Heart right ventricle (tissue), 16 donors: ENCODE results near the gene VASN. TPM values are rescaled to one million over a fixed set of nuclear protein-coding genes. Genes with fewer than 3 reads are reported as not detected.

ENCODE experiments used
- ATAC-seq, 8 donors: fragments of 200-7000 bp; cut with Tn5 transposase; one replicate each; pipeline ENCODE4 v1.9.1; 2020; ENCODE audit warnings: mild to moderate bottlenecking in 8 of 8, moderate library complexity in 8 of 8, moderate number of reproducible peaks in 1 of 8
- DNase-seq, 2 donors: peaks; one replicate each; pipeline ENCODE4 v3.0.0-alpha.2; 2020
- H3K27ac ChIP-seq, 10 donors: fragments of 200-600 bp; sonication (generic) in 2 of 10; one replicate each; pipeline versions ENCODE4 v1.5.0 to v1.8.0; 2020 to 2022; ENCODE audit warnings: mild to moderate bottlenecking in 3 of 10
- H3K27me3 ChIP-seq, 7 donors: fragments of 200-600 bp; one replicate each; pipeline ENCODE4 v1.8.0; 2021 to 2022; ENCODE audit warnings: mild to moderate bottlenecking in 2 of 7
- H3K36me3 ChIP-seq, 9 donors: fragments of 200-600 bp; sonication (generic) in 1 of 9; one replicate each; pipeline versions ENCODE4 v1.5.0 to v1.8.0; 2020 to 2022; ENCODE audit warnings: mild to moderate bottlenecking in 2 of 9
- H3K4me1 ChIP-seq, 9 donors: fragments of 200-600 bp; sonication (generic) in 1 of 9; one replicate each; pipeline versions ENCODE4 v1.5.0 to v1.8.0; 2020 to 2022; ENCODE audit warnings: mild to moderate bottlenecking in 4 of 9
- H3K4me3 ChIP-seq, 10 donors: fragments of 200-600 bp; sonication (generic) in 2 of 10; one replicate each; pipeline versions ENCODE4 v1.5.0 to v1.8.0; 2020 to 2022; ENCODE audit warnings: mild to moderate bottlenecking in 7 of 10, moderate library complexity in 2 of 10
- H3K9me3 ChIP-seq, 11 donors: fragments of 200-600 bp in 10 of 11; sonication (generic) in 2 of 11; one replicate each; pipeline versions ENCODE4 v1.5.0 to v1.8.0; 2013 to 2022; ENCODE audit warnings: mild to moderate bottlenecking in 2 of 11, control low read depth in 1 of 11, moderate library complexity in 1 of 11
- CTCF ChIP-seq, 9 donors: fragments of 200-600 bp; sonication (generic) in 2 of 9; IDR thresholded peaks; one replicate each; pipeline versions ENCODE4 v1.5.0 to v1.8.0; 2021 to 2022; ENCODE audit warnings: antibody characterized with exemption in 9 of 9, mild to moderate bottlenecking in 5 of 9, moderate library complexity in 1 of 9
- WGBS, 2 donors: extraction: QIAGEN DNeasy Blood & Tissue Kit; methylation state at CpG; one replicate each; pipeline ENCODE4 v1.1.7; 2013; ENCODE audit warnings: inconsistent platforms in 1 of 2; 5-methylcytosine and 5-hydroxymethylcytosine counted together
- intact Hi-C, 10 donors: fragments of 100-400 bp; cut with DNase I; formaldehyde crosslinking; loops; one replicate each; pipeline versions ENCODE4 v1.11.1 to v1.14.2; 2022
- long read RNA-seq, 3 donors: library from polyadenylated mRNA; unstranded; transcript quantifications; one replicate each; pipeline ENCODE4 v2.0.0, GENCODE V29; 2020 to 2021
- polyA plus RNA-seq, 2 donors: library from polyadenylated mRNA; stranded (reverse); fragments of 200-250 nt; gene quantifications; one replicate each; pipeline ENCODE4 v1.2.3, GENCODE V29; 2013
- total RNA-seq, 10 donors: library from RNA; stranded (reverse); fragmentation: NEBNext Ultra II Directional in 3 of 10; extraction: Animal tissue kit (Norgen Biotek cat#: 25700) in 3 of 10; gene quantifications; one replicate each; pipeline versions ENCODE4 v1.2.1 to v1.2.4, GENCODE V29; 2021 to 2023
- donor health status: Arrhythmogenic right ventricular cardiomyopathy.
- donor health status: ischemic (EF 13 %, LVEDD 7.1; RV severe dilation, severe dysfunction).
- donor health status: healthy with polysubstance abuse.
- donor health status: DM: no; HTN: yes; CAD: no.
- donor health status: DM: no; HTN: no; CAD: no.
- donor health status: ischemic (EF 25% LVEDD 6.9; RV normal size, moderate dysfunction).
- donor health status: ischemic (EF 25% LVEDD 5.7; RV mildly dilated, moderate dysfunction).
- donor health status: healthy.
- donor health status: DM: yes; HTN: yes; CAD: no.
- donor health status: Ischemic cardiomyopathy.
- donor health status: ischemic (EF 35%, LVEDD 5.7; RV mildly dilated, moderate dysfunction).
- donor health status: nonischemic (EF 11% LVEDD 7.7; RV severe dilation, severe dysfunction).
- donor health status: DM: yes; HTN: yes; CAD: no.
- donor health status: PGD.
- donor health status: ischemic (EF 29% LVEDD 5.4; RV normal size, mild dysfunction).
- donor health status: nonischemic (EF 23%, LVEDD 6.1; RV moderate dilation, normal function).

VASN gene
- 10 to 100 TPM in 1 of 10 donors, 1 to 10 TPM in 9; 3.1 to 14.7 (median 5.8) TPM for total RNA-seq
- 10 to 100 TPM in 1 of 2 donors, 1 to 10 TPM in 1; 7.7 to 27.9 TPM for polyA plus RNA-seq
- long read RNA-seq, donor 1, transcript VASN-201 (2 exons, 2,806 nt): major isoform, 11 of 26 reads
- long read RNA-seq, donor 1, partial matches to known transcripts: 0 of 26 reads
- long read RNA-seq, donor 1, other reads (novel, unspliced or antisense): 15 of 26 reads
- long read RNA-seq, donor 2, transcript VASN-201 (2 exons, 2,806 nt): major isoform, 9 of 26 reads
- long read RNA-seq, donor 2, partial matches to known transcripts: 0 of 26 reads
- long read RNA-seq, donor 2, other reads (novel, unspliced or antisense): 17 of 26 reads
- long read RNA-seq, donor 3, transcript VASN-201 (2 exons, 2,806 nt): major isoform, 27 of 70 reads
- long read RNA-seq, donor 3, partial matches to known transcripts: 41 of 70 reads
- long read RNA-seq, donor 3, other reads (novel, unspliced or antisense): 2 of 70 reads

GRCh38 chr16:4371357-4372000 lies at the start of gene VASN:
Gene VASN, plus strand, starts transcription at chr16:4371848. Its CDS starts 9,030 bp downstream, at chr16:4380878.
- intact Hi-C loops: no loop called here
- peak; percentile 72 to 81 (median 77) for ATAC-seq

GRCh38 chr16:4322121-4323052 lies 49.3 kb upstream of the VASN start:
- Histone ChIP-seq H3K4me3 (no peak overlapping the region), H3K9me3 (no peaks in the 10 kb centered on the region), H3K36me3 (no peaks in the 10 kb centered on the region), H3K27ac (peak overlapping the region in 8 of 10 donors; percentile 82 to 93 (median 86)), H3K27me3 (peaks cover 0 to 3% (median 0%) of the 10 kb centered on the region in 7 donors), H3K4me1 (peaks cover 74 to 100% (median 88%) of the 10 kb centered on the region in 9 donors)
- intact Hi-C loops: loop anchor here in 1 of 10 donors (5.0 kb wide), 1 partner anchor 50 kb away; the partner anchor contains the start of gene TFAP4
- WGBS, 2 donors: 81 to 84% methylated on average over 30 of the region's 30 CpGs
- TF ChIP-seq CTCF (IDR thresholded peaks at IDR 0.05): no peak
- DNase-seq (no peak), ATAC-seq (no peak)

More at GRCh38 chr16:4371357-4372000, at the start of gene VASN:
- Histone ChIP-seq H3K27ac (peak within 1 kb of the TSS in 9 of 10 donors; percentile 76 to 88 (median 83)), H3K4me1 (peaks cover 29 to 78% (median 62%) of the 10 kb centered on the region in 9 donors), H3K4me3 (peak within 1 kb of the TSS; percentile 54 to 71 (median 62)), H3K36me3 (peaks cover 0 to 23% (median 0%) of the 10 kb centered on the region in 9 donors), H3K27me3 (no peaks in the 10 kb centered on the region), H3K9me3 (no peaks in the 10 kb centered on the region)
- peak; percentile 80 to 86 for DNase-seq
- WGBS, 2 donors: 4% methylated on average over 40 to 50 of the region's 50 CpGs
- no peak for TF ChIP-seq CTCF (IDR thresholded peaks at IDR 0.05)

GRCh38 chr16:4323071-4323844 lies 48.4 kb upstream of the VASN start:
- H3K4me1 ChIP-seq: peaks cover 69 to 98% (median 84%) of the 10 kb centered on the region in 9 donors
- intact Hi-C loops: loop anchor here in 1 of 10 donors (5.0 kb wide), 1 partner anchor 51 kb away; the partner anchor contains the start of gene TFAP4

More at GRCh38 chr16:4323071-4323844, 48.4 kb upstream of the VASN start:
- ATAC-seq (peak in 5 of 8 donors; percentile 12 to 49 (median 43)), DNase-seq (no peak)
- H3K27ac ChIP-seq: peak overlapping the region; percentile 11 to 93 (median 85)
- no peak for TF ChIP-seq CTCF (IDR thresholded peaks at IDR 0.05)
- H3K4me3 ChIP-seq: peak overlapping the region in 3 of 10 donors; percentile 8 to 16 (median 12)
- H3K9me3 ChIP-seq: no peaks in the 10 kb centered on the region
- H3K36me3 ChIP-seq: no peaks in the 10 kb centered on the region
- WGBS, 2 donors: 42 to 49% methylated on average over 20 to 21 of the region's 21 CpGs
- peaks cover 0 to 4% (median 0%) of the 10 kb centered on the region in 7 donors for H3K27me3 ChIP-seq
